Hippocampal formation (tissue), 2 donors: ENCODE results near the gene GPC1.

Experiments used
- DNase-seq, 2 donors: peaks; one replicate each; lab custom pipeline; 2025; lab: John Stamatoyannopoulos, UW

The GPC1 gene

GRCh38 chr2:240396623-240397541 lies 38.6 kb upstream of the GPC1 start:
- no peak for DNase-seq

- DNase-seq: no peak
Observed at GRCh38 chr2:240397542-240397916, 37.9 kb upstream of the GPC1 start.

- no peak for DNase-seq
Observed at GRCh38 chr2:240397924-240398645, 37.4 kb upstream of the GPC1 start.

GRCh38 chr2:240398661-240399267 lies 36.7 kb upstream of the GPC1 start:
- DNase-seq: no peak

- DNase-seq: no peak
Observed at GRCh38 chr2:240399419-240400324, 35.8 kb upstream of the GPC1 start.

GRCh38 chr2:240400371-240401161 lies 34.9 kb upstream of the GPC1 start:
- DNase-seq: no peak

- no peak for DNase-seq
Observed at GRCh38 chr2:240401308-240401707, 34.2 kb upstream of the GPC1 start.

GRCh38 chr2:240401781-240402551 lies 33.5 kb upstream of the GPC1 start:
- DNase-seq: no peak

- DNase-seq: no peak
Observed at GRCh38 chr2:240402566-240403272, 32.7 kb upstream of the GPC1 start.

- no peak for DNase-seq
Observed at GRCh38 chr2:240403396-240404104, 31.9 kb upstream of the GPC1 start.

- DNase-seq: no peak
Observed at GRCh38 chr2:240404174-240404852, 31.1 kb upstream of the GPC1 start.

GRCh38 chr2:240405133-240405532 lies 30.3 kb upstream of the GPC1 start:
- DNase-seq: no peak

GRCh38 chr2:240405684-240406313 lies 29.7 kb upstream of the GPC1 start:
- no peak for DNase-seq

GRCh38 chr2:240407090-240407489 lies 28.4 kb upstream of the GPC1 start:
- DNase-seq: no peak

GRCh38 chr2:240410004-240410403 lies 25.5 kb upstream of the GPC1 start:
- no peak for DNase-seq

- no peak for DNase-seq
Observed at GRCh38 chr2:240410808-240411207, 24.7 kb upstream of the GPC1 start.

- no peak for DNase-seq
Observed at GRCh38 chr2:240411261-240412160, 24.0 kb upstream of the GPC1 start.
